Cardiac septum (tissue), 1 donor: Measurements from ENCODE around the gene EHMT1. TPM values are rescaled to one million over a fixed set of nuclear protein-coding genes. Genes with fewer than 3 reads are reported as not detected.
A peak's percentile ranks its signal among the peaks of the same experiment; 100 is the strongest.
"Not testable (repeated sequence)": the region's sequence is repeated elsewhere in the genome, so short reads cannot be mapped to it uniquely, and the experiment has no call there.

Source experiments
- DNase-seq: peaks from one replicate; pipeline ENCODE4 v3.0.0-alpha.2; 2020; ENCODE audit warnings: low spot score
- intact Hi-C: fragments of 100-400 bp; cut with DNase I; formaldehyde crosslinking; loops from one replicate; pipeline ENCODE4 v1.14.0; 2022
- total RNA-seq: library from RNA; stranded (reverse); fragmentation: NEBNext Ultra II Directional; extraction: Animal tissue kit (Norgen Biotek cat#: 25700); gene quantifications from one replicate; pipeline ENCODE4 v1.2.1, GENCODE V29; 2021
- donor health status: DM: no; HTN: no; CAD: no.

Gene EHMT1
- total RNA-seq, 1 donor from 2014 or later: 39.8 TPM

DNA sequence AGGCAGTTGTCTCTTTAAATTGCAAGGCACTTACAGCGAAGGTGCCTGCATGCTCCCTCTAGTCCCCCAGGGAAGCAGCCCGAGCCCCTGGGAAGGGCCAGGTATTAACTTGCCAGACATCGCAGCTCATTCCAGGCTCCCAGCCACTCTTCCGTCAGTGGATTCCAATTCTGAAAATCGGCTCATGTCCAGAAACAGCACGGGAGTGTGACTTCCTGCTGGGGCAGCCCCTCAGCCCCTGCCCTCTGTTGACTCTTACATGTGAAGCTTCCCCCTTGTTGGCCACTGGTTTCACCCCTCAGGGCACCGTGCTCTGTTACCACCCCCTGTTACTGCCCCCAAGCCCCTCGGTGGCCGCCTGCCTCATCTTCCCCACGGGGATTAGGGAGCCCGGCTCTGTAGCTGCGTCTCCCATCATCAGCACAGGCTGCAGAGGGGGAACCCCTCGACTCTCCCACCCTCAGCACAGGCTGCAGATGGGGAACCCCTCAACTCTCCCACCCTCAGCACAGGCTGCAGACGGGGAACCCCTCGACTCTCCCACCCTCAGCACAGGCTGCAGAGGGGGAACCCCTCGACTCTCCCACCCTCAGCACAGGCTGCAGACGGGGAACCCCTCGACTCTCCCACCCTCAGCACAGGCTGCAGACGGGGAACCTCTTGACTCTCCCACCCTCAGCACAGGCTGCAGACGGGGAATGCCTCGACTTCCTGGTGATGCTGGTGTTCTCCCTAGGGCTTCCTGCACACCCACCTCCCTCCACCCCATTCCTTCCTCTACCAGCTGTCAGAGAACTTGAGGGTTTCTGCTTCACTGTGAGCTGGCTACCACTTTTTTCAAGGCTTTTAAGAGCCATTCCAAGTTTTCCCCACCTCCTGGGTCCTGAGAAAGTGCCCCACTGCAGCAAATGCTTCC is 247.7 kb downstream of the EHMT1 start:
- intact Hi-C loops: no loop called here
- DNase-seq: no peak

DNA sequence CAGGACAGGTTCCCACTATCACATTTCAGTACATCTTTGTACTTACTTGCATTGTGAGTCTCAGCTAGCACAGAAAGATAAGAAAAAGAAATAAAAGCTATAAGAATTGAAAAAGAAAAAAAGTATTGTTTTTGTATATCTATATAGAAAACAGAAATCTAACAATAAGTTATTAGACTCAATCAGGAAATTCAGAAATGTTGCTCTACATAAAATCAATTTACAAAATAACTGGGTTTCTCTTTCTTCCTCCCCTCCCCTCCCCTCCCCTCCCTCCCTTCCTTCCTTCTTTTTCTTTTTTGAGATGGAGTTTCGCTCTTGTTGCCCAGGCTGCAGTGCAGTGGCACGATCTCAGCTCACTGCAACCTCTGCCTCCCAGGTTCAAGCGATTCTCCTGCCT is 251.6 kb downstream of the EHMT1 start:
- DNase-seq: no peak
- intact Hi-C loops: no loop called here

- intact Hi-C loops: no loop called here
- DNase-seq: no peak
These were observed 253.5 kb downstream of the EHMT1 start for GRCh38 chr9:137872296-137872695.

DNA sequence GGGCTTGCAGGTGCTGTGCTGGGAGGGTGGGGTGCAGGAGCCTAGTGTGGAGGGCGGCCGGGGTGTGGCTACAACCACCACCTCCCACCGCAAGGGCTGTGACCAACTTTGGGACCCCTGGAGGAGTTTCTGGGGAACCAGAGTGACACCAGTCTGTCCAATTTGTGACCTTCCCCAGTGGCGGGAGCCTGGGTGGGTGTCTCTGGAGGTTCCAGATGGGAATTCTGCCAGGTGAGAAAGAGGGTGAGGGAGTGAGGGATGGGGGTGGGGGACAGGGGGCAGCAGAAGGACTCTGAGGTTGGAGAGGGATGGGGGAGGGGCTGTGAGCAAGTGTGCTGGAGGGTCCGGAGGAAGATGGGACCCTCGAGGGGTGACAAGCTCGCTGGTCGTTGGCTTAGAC is 254.6 kb downstream of the EHMT1 start:
- DNase-seq: no peak
- intact Hi-C loops: no loop called here

GRCh38 chr9:137873858-137874362 is 255.1 kb downstream of the EHMT1 start:
- no peak for DNase-seq
- intact Hi-C loops: no loop called here

DNA sequence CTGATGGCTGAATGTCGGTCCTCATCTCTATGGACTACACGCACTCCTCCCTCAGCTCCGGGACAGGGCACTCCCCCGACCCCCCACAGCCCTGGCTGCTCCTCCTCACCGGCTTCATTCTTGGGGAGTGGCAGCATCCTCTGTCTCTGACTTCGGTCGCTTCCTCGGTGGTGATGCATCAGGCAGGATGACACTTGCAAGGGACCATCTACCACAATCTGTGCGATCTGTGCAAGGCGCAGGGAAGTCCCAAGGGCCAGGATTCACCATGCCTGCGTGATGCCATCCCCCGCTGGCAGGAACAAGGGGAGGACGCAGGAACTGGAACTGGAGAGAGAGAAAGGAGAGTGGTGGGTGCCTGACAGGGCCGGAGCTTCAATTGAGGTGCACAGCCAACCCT is 256.5 kb downstream of the EHMT1 start:
- intact Hi-C loops: no loop called here
- no peak for DNase-seq

GRCh38 chr9:137875846-137876245 is 257.0 kb downstream of the EHMT1 start:
- intact Hi-C loops: no loop called here
- DNase-seq: no peak

GRCh38 chr9:137876269-137876668 is 257.5 kb downstream of the EHMT1 start:
- DNase-seq: no peak
- intact Hi-C loops: no loop called here

GRCh38 chr9:137876781-137877386 is 258.1 kb downstream of the EHMT1 start:
- no peak for DNase-seq

GRCh38 chr9:137877506-137878122 is 258.8 kb downstream of the EHMT1 start, which contains the start of gene CACNA1B:
Gene CACNA1B, plus strand, starts transcription at chr9:137877782. Its CDS starts 152 bp downstream, at chr9:137877934.
- DNase-seq, intact Hi-C loops: not testable (repeated sequence)

More at GRCh38 chr9:137876781-137877386, 258.1 kb downstream of the EHMT1 start:
- intact Hi-C loops: no loop called here

DNA sequence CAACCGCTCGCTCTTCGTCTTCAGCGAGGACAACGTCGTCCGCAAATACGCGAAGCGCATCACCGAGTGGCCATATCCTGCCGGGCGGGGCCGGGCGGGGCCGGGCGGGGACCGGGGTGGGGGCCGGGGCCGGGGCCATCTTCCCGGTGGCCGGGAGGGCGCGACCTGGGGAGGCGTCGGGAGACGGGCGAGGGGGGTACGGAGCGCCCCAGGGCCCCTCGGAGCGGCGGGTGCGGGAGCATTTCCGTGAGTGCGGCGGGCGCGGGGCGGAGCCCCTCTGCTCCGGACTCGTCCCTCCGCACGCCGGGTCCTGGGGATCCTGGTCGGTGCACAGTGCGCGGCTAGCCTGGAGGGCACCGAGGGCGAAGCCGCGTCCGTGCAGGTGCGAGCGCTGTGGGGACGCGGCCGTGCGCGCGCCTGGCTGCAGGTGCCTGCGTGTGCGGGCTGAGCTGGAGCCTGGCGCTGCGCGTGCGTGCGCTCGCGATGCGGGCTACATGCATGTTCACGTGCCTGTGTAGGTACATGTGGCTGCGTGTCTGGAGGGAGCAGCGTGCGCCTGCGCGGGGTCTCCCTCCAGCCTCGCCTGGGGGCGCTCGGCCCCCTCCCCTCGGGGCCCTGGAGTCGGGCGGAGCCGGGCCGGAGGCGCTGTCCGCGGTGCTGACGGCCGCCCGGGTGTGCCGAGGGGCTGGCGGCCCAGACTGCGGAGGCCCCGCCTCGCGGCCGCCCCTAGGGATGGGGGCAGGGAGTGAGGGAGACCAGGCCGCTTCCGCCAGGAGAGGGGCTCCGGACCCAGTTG is 259.5 kb downstream of the EHMT1 start:
- intact Hi-C loops: no loop called here
- DNase-seq: no peak

GRCh38 chr9:137879052-137879451 is 260.2 kb downstream of the EHMT1 start:
- no peak for DNase-seq
- intact Hi-C loops: no loop called here

DNA sequence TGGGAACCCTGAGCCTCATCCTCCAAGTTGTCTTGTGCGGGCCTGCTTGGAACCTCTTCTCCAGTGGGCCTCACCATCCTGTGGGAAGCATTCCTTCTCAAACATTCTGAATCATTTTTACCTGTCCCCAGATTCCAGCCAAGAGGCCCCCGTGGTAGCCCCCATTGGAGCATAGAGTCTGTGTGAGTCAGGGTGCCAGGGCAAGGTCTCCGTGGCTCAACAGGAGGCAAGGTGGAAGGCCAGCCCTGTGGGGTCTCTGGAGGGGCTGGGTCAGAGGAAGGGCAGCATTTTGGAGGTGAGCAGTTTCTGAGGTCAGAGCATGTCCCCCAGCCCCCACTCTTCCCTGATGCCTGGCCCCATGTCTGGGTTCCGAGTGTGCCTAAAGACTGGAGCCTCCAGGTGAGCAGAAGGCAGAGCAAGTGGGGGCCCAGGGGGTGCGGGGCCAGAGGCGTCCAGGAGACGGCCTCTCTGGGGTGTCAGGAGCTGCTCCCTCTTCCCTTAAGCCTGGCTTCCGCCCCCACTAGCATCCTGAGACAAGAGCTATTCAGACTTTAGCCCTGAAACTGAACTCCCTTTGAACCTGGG is 260.9 kb downstream of the EHMT1 start:
- intact Hi-C loops: no loop called here
- DNase-seq: peak; percentile 56

- peak; percentile 68 for DNase-seq
These were observed 261.6 kb downstream of the EHMT1 start for GRCh38 chr9:137880160-137880975.

GRCh38 chr9:137880976-137881530 is 262.2 kb downstream of the EHMT1 start:
- intact Hi-C loops: no loop called here
- DNase-seq: peak; percentile 63

More at GRCh38 chr9:137880160-137880975, 261.6 kb downstream of the EHMT1 start:
- intact Hi-C loops: no loop called here

DNA sequence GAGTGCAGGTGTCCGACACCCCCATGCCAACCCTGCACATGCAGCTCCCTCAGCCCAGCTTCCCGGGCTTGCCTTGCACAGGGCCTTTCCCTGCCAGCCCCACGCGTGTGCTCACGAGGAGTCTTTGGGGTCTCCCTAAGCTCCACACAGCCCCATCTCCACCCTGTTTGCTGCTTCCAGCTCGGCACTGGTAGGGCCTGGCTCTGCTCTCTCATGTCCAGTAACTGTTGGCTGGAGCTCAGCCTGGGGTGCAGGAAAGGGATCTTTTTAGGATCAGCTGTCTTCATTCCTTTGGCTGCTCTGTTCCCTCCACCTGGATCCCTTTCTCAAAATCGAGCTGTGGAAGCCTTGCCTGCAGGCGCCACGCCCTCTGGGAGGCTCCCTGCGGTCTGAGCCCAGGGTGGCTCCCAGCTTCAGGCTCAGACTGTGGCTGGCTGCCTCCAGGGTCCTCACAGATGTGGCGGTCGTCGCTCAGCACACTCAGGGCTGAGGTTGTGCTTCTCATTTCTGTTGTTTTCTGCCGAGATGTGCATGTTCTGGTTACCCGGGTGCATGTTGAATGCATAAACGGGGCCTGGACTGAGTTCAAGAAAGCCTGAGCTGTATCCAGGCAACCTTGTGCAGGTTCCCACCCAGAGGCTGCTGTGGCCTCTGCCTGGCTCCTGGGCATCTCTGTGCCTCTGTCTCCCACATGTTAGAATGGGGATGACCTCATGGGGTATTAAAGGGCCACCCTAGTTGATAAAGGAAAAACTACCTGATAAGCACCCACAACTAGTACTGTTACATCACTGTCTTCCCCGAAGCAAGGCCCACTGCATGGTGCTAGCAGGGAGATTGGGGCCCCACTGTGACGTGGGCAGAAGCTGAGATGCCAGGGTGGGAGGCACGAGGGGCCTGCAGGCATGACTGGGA is 263.0 kb downstream of the EHMT1 start:
- intact Hi-C loops: no loop called here
- DNase-seq: peak; percentile 59

- intact Hi-C loops: no loop called here
- peak; percentile 55 for DNase-seq
These were observed 263.7 kb downstream of the EHMT1 start for GRCh38 chr9:137882506-137882821.
